Endometrial microvascular endothelial cells (primary cell): ENCODE measurements around the gene PPIL6. TPM values are rescaled to one million over a fixed set of nuclear protein-coding genes. Genes with fewer than 3 reads are reported as not detected.

Experiments
- in situ Hi-C: cut with HindIII; loops from 2 replicates; pipeline ENCODE4 v1.10.0; 2017; ENCODE audit warnings: low sequenced_read_pairs, low pct_unique_long_range_greater_than_20kb; ENCODE audit errors: inconsistent ontology term
- total RNA-seq: library from RNA; depleted of rRNA; stranded (reverse); fragments of >200 nt; gene quantifications from one replicate; pipeline ENCODE4 v1.2.3, GENCODE V29; 2015; ENCODE audit errors: inconsistent ontology term

Gene PPIL6
- total RNA-seq, 1 donor from 2014 or later = not detected

DNA sequence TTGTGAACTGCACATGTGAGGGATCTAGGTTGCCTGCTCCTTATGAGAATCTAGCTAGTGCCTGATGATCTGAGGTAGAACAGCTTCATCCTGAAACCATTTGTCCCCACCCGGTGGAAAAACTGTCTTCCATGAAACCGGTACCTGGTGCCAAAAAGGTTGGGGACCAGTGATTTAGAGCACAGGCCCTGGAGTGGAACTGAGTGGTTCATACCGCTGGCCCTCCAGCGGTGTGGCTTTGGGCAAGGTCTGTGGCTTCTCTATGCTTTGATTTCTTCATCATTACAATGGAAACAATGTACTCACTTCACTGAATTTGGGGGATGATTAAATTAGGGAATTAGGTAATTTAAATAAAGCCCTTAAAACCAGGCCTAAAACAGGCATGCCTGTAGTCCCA lies 94.4 kb downstream of the PPIL6 start:
- in situ Hi-C loops = no loop called here

DNA sequence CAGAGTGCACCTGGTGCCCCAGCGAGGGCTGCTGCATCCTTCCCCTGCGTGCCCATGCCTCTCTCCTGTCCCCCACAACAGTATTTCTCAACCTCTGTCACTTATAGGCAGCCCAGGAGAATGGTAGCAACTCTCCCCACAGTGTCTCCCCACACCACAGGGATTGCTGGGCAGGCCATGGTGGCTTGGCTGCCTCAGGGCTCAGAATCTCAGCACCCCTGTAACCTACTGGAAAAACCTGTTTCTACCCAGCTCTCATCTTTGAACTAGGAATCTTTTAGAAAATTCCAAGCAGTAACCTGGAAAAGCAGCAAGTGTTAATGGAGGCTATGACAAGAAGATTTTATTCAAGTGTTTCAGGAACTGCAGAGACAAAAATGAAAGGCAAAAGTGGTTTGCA lies 96.2 kb downstream of the PPIL6 start:
- in situ Hi-C loops = no loop called here

DNA sequence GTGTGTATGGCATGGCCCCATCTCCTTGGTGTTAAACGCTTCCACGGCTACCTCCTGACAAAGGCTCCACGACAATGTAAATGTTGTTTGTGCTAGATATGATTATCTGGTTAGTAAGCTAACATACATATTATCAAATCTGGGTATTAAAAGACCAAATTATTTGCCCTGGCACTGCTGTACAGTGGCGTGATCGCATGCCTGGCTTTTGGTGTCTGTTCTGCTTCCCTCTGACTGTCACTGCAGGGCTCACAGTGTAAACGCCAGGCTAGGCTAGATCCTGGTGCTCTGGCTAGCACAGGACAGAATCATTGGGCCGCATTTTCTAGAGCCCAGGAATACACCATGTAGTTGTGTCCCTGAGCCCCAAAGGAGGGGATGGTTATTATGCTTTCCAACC lies 96.9 kb downstream of the PPIL6 start:
- in situ Hi-C loops = no loop called here

- in situ Hi-C loops = no loop called here
Observed at GRCh38 chr6:109342911-109343310, 97.5 kb downstream of the PPIL6 start.

- in situ Hi-C loops = no loop called here
Observed at GRCh38 chr6:109342506-109342905, 97.9 kb downstream of the PPIL6 start.

GRCh38 chr6:109340811-109341210 lies 99.6 kb downstream of the PPIL6 start:
- in situ Hi-C loops = no loop called here

Other genes with a start within 250 kb of the PPIL6 start
- 177 TPM for gene CD164, start 58.2 kb downstream of the PPIL6 start, total RNA-seq
- gene SMPD2, start 96 bp upstream of the PPIL6 start, total RNA-seq = 11.8 TPM
- gene MICAL1, start 15.1 kb upstream of the PPIL6 start, total RNA-seq = 18.0 TPM
- gene ZBTB24, start 42.6 kb upstream of the PPIL6 start, total RNA-seq = 4.5 TPM